ENCODE measurements around the gene GFPT2. TPM values are rescaled to one million over a fixed set of nuclear protein-coding genes. Genes with fewer than 3 reads are reported as not detected.

The GFPT2 gene
- total and polyA plus RNA-seq, 11 donors = 3.7 to 33.9 (median 8.5) TPM

DNA sequence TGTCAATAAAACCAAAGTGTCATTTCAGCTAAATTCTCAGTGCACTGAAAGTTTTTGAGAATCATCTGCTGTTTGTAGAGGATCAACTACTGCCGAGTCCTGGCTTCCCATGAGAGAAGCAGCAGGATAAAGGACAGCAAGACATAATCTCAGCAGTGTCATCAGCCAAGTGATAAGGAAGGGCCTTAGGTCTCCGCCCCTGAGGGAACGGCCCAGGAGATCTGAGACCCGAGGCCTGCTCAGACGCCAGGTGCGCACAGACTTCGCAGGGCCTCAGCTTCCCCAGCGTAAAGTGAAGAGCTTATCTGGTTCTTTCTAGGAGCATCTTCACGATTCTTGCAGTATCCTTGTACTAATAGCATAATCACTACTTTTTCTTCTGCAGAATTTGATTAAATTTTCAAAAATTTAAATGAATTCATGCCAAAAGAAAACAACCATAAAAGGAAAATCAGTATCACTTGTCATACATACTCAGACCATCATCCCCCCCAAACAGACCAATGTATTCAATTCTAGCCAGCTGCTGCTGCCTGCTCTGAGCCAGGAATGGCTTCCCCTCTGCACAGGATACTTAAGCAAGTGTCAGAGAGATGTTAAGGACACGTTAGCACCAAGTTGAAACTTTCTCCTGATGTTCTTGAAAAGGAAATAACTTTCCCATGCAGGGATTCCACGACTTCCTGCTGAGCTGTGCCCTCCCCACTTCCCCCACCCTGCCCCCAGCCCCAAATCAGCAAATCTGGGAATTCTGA is 2.2 kb downstream of the GFPT2 start:
- Histone ChIP-seq H3K36me3 (no peaks in the 10 kb centered on the region), H3K9me3 (no peaks in the 10 kb centered on the region), H3K27ac (peak overlapping the region in 1 of 12 donors; percentile 78), H3K4me1 (peaks cover 0 to 29% (median 18%) of the 10 kb centered on the region in 12 donors), H3K27me3 (peaks cover 3 to 41% (median 19%) of the 10 kb centered on the region in 9 donors), H3K4me3 (peak overlapping the region in 7 of 12 donors; percentile 47 to 77 (median 67))
- WGBS, 4 donors = 66 to 73% (median 71%) methylated on average over 11 of the region's 11 CpGs
- TF ChIP-seq, protein P1, sequence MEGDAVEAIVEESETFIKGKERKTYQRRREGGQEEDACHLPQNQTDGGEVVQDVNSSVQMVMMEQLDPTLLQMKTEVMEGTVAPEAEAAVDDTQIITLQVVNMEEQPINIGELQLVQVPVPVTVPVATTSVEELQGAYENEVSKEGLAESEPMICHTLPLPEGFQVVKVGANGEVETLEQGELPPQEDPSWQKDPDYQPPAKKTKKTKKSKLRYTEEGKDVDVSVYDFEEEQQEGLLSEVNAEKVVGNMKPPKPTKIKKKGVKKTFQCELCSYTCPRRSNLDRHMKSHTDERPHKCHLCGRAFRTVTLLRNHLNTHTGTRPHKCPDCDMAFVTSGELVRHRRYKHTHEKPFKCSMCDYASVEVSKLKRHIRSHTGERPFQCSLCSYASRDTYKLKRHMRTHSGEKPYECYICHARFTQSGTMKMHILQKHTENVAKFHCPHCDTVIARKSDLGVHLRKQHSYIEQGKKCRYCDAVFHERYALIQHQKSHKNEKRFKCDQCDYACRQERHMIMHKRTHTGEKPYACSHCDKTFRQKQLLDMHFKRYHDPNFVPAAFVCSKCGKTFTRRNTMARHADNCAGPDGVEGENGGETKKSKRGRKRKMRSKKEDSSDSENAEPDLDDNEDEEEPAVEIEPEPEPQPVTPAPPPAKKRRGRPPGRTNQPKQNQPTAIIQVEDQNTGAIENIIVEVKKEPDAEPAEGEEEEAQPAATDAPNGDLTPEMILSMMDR (IDR thresholded peaks at IDR 0.05) = no peak
- no peak for TF ChIP-seq POLR2A (IDR thresholded peaks at IDR 0.05)
- ATAC-seq = no peak
- intact Hi-C loops (cut with DNase I) = no loop called here
- DNase-seq = peak in 1 of 5 donors; percentile 48

DNA sequence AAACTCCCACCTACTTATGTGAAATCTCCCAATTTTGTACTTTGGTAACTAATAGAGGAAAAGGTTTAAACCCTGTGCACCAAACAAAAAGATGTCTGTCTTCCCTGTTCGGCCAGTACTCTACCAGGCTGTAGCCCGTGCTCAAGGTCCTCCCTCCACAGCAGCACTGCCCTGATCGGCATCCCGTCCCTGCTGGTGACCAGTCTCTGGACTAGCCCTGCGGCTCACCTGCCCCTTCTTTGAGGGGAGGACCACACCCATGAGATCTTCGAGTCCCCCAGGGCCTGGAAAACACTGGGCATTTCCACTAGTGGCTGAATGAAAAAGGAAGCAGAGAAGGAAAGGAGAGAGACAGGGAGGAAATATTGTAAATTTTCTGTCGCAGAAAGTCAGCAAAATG is 2.8 kb downstream of the GFPT2 start:
- 77 to 86% (median 81%) methylated on average over 7 of the region's 7 CpGs for WGBS, 4 donors
- no peak overlapping the region for H3K27ac ChIP-seq
- peak overlapping the region in 2 of 12 donors; percentile 74 to 77 for H3K4me3 ChIP-seq
- H3K36me3 ChIP-seq = no peaks in the 10 kb centered on the region
- TF ChIP-seq, protein P1 (IDR thresholded peaks at IDR 0.05) = no peak
- no peak for TF ChIP-seq POLR2A (IDR thresholded peaks at IDR 0.05)
- DNase-seq (peak in 1 of 5 donors; percentile 15), ATAC-seq (no peak)
- peaks cover 3 to 41% (median 19%) of the 10 kb centered on the region in 9 donors for H3K27me3 ChIP-seq
- H3K9me3 ChIP-seq = no peaks in the 10 kb centered on the region
- H3K4me1 ChIP-seq = peaks cover 0 to 29% (median 18%) of the 10 kb centered on the region in 12 donors
- intact Hi-C loops (cut with DNase I) = no loop called here

GRCh38 chr5:180349391-180349790 is 3.7 kb downstream of the GFPT2 start:
- intact Hi-C loops (cut with DNase I) = no loop called here
- peaks cover 0 to 29% (median 18%) of the 10 kb centered on the region in 12 donors for H3K4me1 ChIP-seq
- no peaks in the 10 kb centered on the region for H3K9me3 ChIP-seq
- no peak overlapping the region for H3K4me3 ChIP-seq
- H3K27ac ChIP-seq = no peak overlapping the region
- no peak for DNase-seq
- 87 to 93% (median 92%) methylated on average over 8 of the region's 8 CpGs for WGBS, 4 donors
- H3K36me3 ChIP-seq = no peaks in the 10 kb centered on the region
- no peak for TF ChIP-seq POLR2A (IDR thresholded peaks at IDR 0.05)
- TF ChIP-seq, protein P1 (IDR thresholded peaks at IDR 0.05) = no peak
- ATAC-seq = no peak
- peaks cover 3 to 34% (median 19%) of the 10 kb centered on the region in 9 donors for H3K27me3 ChIP-seq

DNA sequence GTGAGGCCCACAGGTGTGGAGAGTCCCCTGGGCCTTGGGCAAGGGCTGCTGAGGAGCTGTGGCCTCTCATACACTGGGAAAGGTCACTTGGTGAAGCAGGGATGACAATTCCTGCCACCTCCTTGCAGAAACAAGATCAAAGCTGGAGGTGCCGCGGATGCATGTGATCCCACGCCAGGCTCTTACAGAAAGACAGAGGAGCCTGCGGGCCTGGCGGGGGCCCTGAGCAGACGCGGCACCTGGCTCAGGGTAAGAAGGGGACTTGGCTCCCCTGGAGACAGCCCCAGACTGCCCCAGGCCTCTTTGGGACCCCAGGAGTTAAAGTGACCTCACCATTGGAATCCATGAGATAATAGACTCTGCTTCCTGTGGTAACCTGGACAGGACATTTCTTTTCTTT is 4.8 kb downstream of the GFPT2 start:
- intact Hi-C loops (cut with DNase I) = no loop called here
- Histone ChIP-seq H3K9me3 (no peaks in the 10 kb centered on the region), H3K27ac (no peak overlapping the region), H3K4me3 (no peak overlapping the region), H3K4me1 (peaks cover 0 to 25% (median 12%) of the 10 kb centered on the region in 12 donors), H3K36me3 (no peaks in the 10 kb centered on the region), H3K27me3 (peaks cover under 1 to 24% (median 11%) of the 10 kb centered on the region in 9 donors)
- ATAC-seq (no peak), DNase-seq (peak in 1 of 5 donors; percentile 10)
- WGBS, 4 donors = 86 to 92% (median 91%) methylated on average over 7 of the region's 7 CpGs
- TF ChIP-seq, protein P1 (IDR thresholded peaks at IDR 0.05) = no peak
- no peak for TF ChIP-seq POLR2A (IDR thresholded peaks at IDR 0.05)
